Spleen (tissue), 11 donors: ENCODE measurements around the gene CTDP1. TPM values are rescaled to one million over a fixed set of nuclear protein-coding genes. Genes with fewer than 3 reads are reported as not detected.
A peak's percentile ranks its signal among the peaks of the same experiment; 100 is the strongest.

Experiments
- DNase-seq: peaks from one replicate; pipeline ENCODE4 v3.0.0-alpha.2; 2020
- H3K27ac ChIP-seq, 8 donors: fragments of 200-600 bp; sonication (generic) in 7 of 8; 1 replicate in 4 of 8; 2 replicates in 4 of 8; pipeline versions ENCODE4 v1.5.0 to v1.8.0; 2016 to 2021; ENCODE audit warnings: inconsistent platforms in 4 of 8, mild to moderate bottlenecking in 4 of 8, moderate library complexity in 1 of 8
- H3K27me3 ChIP-seq, 7 donors: fragments of 200-600 bp; sonication (generic) in 6 of 7; replicated peaks in 1 of 7; 1 replicate in 4 of 7; 2 replicates in 3 of 7; pipeline versions ENCODE4 v1.5.0 to v1.8.0; 2016 to 2021; ENCODE audit warnings: inconsistent platforms in 3 of 7, mild to moderate bottlenecking in 1 of 7
- H3K36me3 ChIP-seq, 6 donors: fragments of 200-600 bp; sonication (generic) in 5 of 6; 1 replicate in 4 of 6; 2 replicates in 2 of 6; pipeline versions ENCODE4 v1.5.0 to v1.8.0; 2016 to 2021; ENCODE audit warnings: inconsistent platforms in 2 of 6
- H3K4me1 ChIP-seq, 6 donors: fragments of 200-600 bp; sonication (generic) in 5 of 6; 1 replicate in 3 of 6; 2 replicates in 3 of 6; pipeline versions ENCODE4 v1.5.0 to v1.8.0; 2016 to 2021; ENCODE audit warnings: inconsistent platforms in 3 of 6
- H3K4me3 ChIP-seq, 8 donors: fragments of 200-600 bp; sonication (generic) in 7 of 8; 1 replicate in 4 of 8; 2 replicates in 4 of 8; pipeline versions ENCODE4 v1.5.0 to v1.8.0; 2016 to 2021; ENCODE audit warnings: inconsistent platforms in 4 of 8, mild to moderate bottlenecking in 4 of 8, moderate library complexity in 2 of 8
- H3K9me3 ChIP-seq, 8 donors: fragments of 200-600 bp; sonication (generic) in 7 of 8; 1 replicate in 4 of 8; 2 replicates in 4 of 8; pipeline versions ENCODE4 v1.5.0 to v1.8.0; 2016 to 2021; ENCODE audit warnings: inconsistent platforms in 4 of 8
- CTCF ChIP-seq, 11 experiments: fragments of 200-600 bp in 7 of 11; fragments of 450-650 bp in 4 of 11; sonication (generic) in 4 of 11; IDR thresholded peaks in 8 of 11; conservative IDR thresholded peaks in 3 of 11; 1 replicate in 7 of 11; 2 replicates in 4 of 11; pipeline versions ENCODE4 v1.4.0 to v1.8.0; 2016 to 2021; ENCODE audit warnings: antibody characterized with exemption in 11 of 11, inconsistent platforms in 4 of 11, mild to moderate bottlenecking in 1 of 11
- POLR2A ChIP-seq, 3 donors: fragments of 450-650 bp; IDR thresholded peaks; one replicate each; pipeline ENCODE4 v1.5.1; 2017; ENCODE audit warnings: antibody characterized with exemption in 3 of 3, mild to moderate bottlenecking in 1 of 3
- POLR2AphosphoS5 ChIP-seq, 3 donors: sonication (generic); formaldehyde crosslinking; IDR thresholded peaks; one replicate each; pipeline ENCODE4 v1.5.1; 2017; ENCODE audit warnings: antibody characterized with exemption in 3 of 3
- WGBS, 5 donors: extraction: QIAGEN DNeasy Blood & Tissue Kit in 3 of 5; methylation state at CpG; one replicate each; pipeline versions ENCODE4 v1.1.5 to v1.1.7; 2013 to 2018; 5-methylcytosine and 5-hydroxymethylcytosine counted together
- intact Hi-C: fragments of 100-400 bp; cut with DNase I; formaldehyde crosslinking; loops from one replicate; pipeline ENCODE4 v1.15.0; 2023; ENCODE audit warnings: low total_unique reads
- polyA plus RNA-seq, 3 donors: library from polyadenylated mRNA; stranded (reverse); fragments of 200-250 nt; gene quantifications; one replicate each; pipeline ENCODE4 v1.2.1, GENCODE V29; 2013
- total RNA-seq, 7 donors: library from RNA; depleted of rRNA in 3 of 7; stranded (reverse); fragments of >200 nt in 3 of 7; fragmentation: NEBNext Ultra II Directional in 4 of 7; extraction: Animal tissue kit (Norgen Biotek cat#: 25700) in 4 of 7; gene quantifications; one replicate each; pipeline versions ENCODE4 v1.1.0 to v1.2.1, GENCODE V29; 2016 to 2021
- donor health status: healthy with polysubstance abuse.
- donor health status: DM: no; HTN: no; CAD: no; lungs with moderate emphysema.
- donor health status: DM: no; HTN: no; CAD: no.
- donor health status: Bipolar disorder and iron deficiency.
- donor health status: healthy.
- donor health status: DM: no; HTN: no; CAD: no.
- donor health status: DM: yes; HTN: yes; CAD: no.

The CTDP1 gene
- total and polyA plus RNA-seq, 10 donors: 13.6 to 54.6 (median 28.6) TPM

GRCh38 chr18:79753391-79753851 lies 73.8 kb downstream of the CTDP1 start:
- Histone ChIP-seq H3K4me3 (no peak overlapping the region), H3K9me3 (peaks cover 0 to 21% (median 0%) of the 10 kb centered on the region in 8 donors), H3K4me1 (peaks cover 0 to 7% (median 3%) of the 10 kb centered on the region in 6 donors), H3K27ac (no peak overlapping the region), H3K36me3 (peaks cover 8 to 73% (median 43%) of the 10 kb centered on the region in 6 donors), H3K27me3 (no peaks in the 10 kb centered on the region)
- DNase-seq: peak; percentile 68
- TF ChIP-seq POLR2AphosphoS5 (IDR thresholded peaks at IDR 0.05): no peak
- no peak for TF ChIP-seq POLR2A (IDR thresholded peaks at IDR 0.05)
- TF ChIP-seq CTCF (IDR thresholded peaks at IDR 0.05 in 8 of 11, conservative IDR thresholded peaks at IDR 0.05 in 3 of 11): no peak
- 84 to 92% (median 87%) methylated on average over 27 of the region's 27 CpGs for WGBS, 5 donors
- intact Hi-C loops: no loop called here

GRCh38 chr18:79754022-79754761 lies 74.6 kb downstream of the CTDP1 start:
- H3K9me3 ChIP-seq: peaks cover 0 to 29% (median 5%) of the 10 kb centered on the region in 8 donors
- intact Hi-C loops: no loop called here
- H3K27me3 ChIP-seq: no peaks in the 10 kb centered on the region
- no peak for TF ChIP-seq CTCF (IDR thresholded peaks at IDR 0.05 in 8 of 11, conservative IDR thresholded peaks at IDR 0.05 in 3 of 11)
- TF ChIP-seq POLR2AphosphoS5 (IDR thresholded peaks at IDR 0.05): no peak
- no peak for TF ChIP-seq POLR2A (IDR thresholded peaks at IDR 0.05)
- peaks cover 0 to 7% (median 3%) of the 10 kb centered on the region in 6 donors for H3K4me1 ChIP-seq
- H3K27ac ChIP-seq: no peak overlapping the region
- peaks cover 8 to 65% (median 39%) of the 10 kb centered on the region in 6 donors for H3K36me3 ChIP-seq
- H3K4me3 ChIP-seq: no peak overlapping the region
- WGBS, 5 donors: 94 to 99% (median 96%) methylated on average over 29 to 35 of the region's 35 CpGs
- peak; percentile 69 for DNase-seq

GRCh38 chr18:79754831-79755351 lies 75.3 kb downstream of the CTDP1 start:
- Histone ChIP-seq H3K36me3 (peaks cover 8 to 58% (median 36%) of the 10 kb centered on the region in 6 donors), H3K9me3 (peaks cover 0 to 36% (median 9%) of the 10 kb centered on the region in 8 donors), H3K27ac (no peak overlapping the region), H3K4me3 (no peak overlapping the region), H3K27me3 (no peaks in the 10 kb centered on the region), H3K4me1 (peaks cover 0 to 6% (median 3%) of the 10 kb centered on the region in 6 donors)
- TF ChIP-seq POLR2A (IDR thresholded peaks at IDR 0.05): no peak
- TF ChIP-seq CTCF (IDR thresholded peaks at IDR 0.05 in 8 of 11, conservative IDR thresholded peaks at IDR 0.05 in 3 of 11): no peak
- TF ChIP-seq POLR2AphosphoS5 (IDR thresholded peaks at IDR 0.05): peak in 1 of 3 donors; percentile 60
- DNase-seq: peak; percentile 65
- WGBS, 5 donors: 96 to 99% (median 98%) methylated on average over 27 of the region's 27 CpGs
- intact Hi-C loops: no loop called here
